GM18499 (cell line): Measurements from ENCODE around the gene COQ5.
"Not testable (repeated sequence)": the region's sequence is repeated elsewhere in the genome, so short reads cannot be mapped to it uniquely, and the experiment has no call there.

ENCODE experiments used
- ATAC-seq: cut with Tn5 transposase; IDR thresholded peaks from one replicate; pipeline ENCODE4 v1.9.1; 2021; ENCODE audit warnings: moderate number of reproducible peaks; ENCODE audit not compliant: insufficient read depth, unreplicated experiment

COQ5 gene

GRCh38 chr12:120528861-120529525 is at the start of gene COQ5:
Gene COQ5 (minus strand): TSS chr12:120529158. CDS start chr12:120529141, 17 bp downstream.
- ATAC-seq = no peak

GRCh38 chr12:120574106-120574505 is 45.1 kb upstream of the COQ5 start:
- no peak for ATAC-seq

DNA sequence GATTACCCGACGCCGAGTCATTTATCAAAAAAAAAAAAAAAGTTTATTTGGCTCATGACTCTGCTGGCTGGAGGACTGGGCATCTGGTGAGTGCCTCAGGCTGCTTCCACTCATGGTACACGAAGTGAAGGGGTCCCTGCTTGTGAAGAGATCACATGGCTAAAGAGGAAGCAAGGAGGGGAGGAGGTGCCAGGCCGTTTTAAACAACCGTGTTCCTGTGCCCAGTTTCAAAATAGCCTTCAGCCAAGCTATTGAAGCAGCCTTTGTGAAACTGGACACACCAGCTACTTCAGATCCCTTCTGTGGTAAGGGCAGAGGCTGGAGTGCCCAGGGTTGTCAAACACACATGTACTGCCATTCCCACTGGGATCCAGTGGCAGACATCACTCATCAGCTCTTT is 44.6 kb upstream of the COQ5 start:
- ATAC-seq = no peak

GRCh38 chr12:120571299-120571698 is 42.3 kb upstream of the COQ5 start:
- no peak for ATAC-seq

GRCh38 chr12:120563495-120563894 is 34.5 kb upstream of the COQ5 start:
- ATAC-seq = no peak

- no peak for ATAC-seq
Measured at GRCh38 chr12:120562906-120563305, 33.9 kb upstream of the COQ5 start.

DNA sequence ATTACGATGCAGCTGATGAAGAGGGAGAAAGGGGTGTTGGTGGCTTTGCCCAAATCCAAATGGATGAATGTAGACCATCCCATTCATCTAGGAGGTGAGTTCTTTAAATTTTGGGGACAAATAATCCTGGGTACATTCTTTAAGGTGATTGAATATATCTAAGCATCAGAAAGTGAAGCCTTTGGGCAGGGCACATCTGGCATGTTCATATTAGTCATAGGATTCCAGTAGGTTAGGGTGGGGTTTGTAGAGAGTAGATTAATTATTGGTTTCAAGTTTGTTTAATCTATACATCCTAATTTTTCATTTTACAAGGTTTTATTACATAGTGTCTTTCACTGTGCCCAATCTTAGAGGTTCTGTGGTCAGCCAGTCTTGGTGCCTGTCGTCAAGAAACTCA is 28.6 kb upstream of the COQ5 start:
- ATAC-seq = no peak

DNA sequence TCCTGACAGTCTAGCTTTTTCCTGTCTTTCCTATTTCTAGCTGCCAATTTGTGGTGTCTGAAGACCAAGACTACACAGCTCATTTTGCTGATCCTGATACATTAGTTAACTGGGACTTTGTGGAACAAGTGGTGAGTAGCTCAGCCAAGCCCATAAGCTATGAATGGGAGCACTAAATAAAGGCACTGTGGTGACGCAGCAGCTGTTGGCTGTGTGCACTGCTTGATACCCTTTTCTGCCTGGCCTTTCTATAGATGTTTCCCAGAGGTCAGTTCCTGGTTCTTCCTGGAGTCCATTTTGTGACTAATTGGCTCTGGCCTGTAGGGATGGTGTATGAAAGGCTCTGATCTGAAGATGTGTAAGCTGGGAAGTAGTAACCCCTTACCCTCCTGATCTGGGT is 25.7 kb upstream of the COQ5 start:
- ATAC-seq = no peak

DNA sequence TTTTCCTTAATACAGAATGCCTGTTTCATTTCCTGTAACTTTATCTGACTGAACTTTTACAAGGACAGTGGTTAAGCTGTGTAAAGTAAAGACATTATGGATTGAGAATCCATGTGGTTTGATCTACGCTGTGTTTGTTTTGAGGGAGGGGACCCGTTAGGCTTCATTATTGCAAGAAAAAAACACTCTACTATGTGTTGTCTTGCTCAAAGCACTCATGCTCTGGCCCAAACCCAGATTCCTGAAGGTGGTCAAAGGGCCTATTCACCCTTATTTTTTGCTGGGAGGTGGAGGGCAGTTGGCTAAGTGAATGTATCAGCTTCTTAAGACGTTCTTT is 17.1 kb upstream of the COQ5 start:
- no peak for ATAC-seq

DNA sequence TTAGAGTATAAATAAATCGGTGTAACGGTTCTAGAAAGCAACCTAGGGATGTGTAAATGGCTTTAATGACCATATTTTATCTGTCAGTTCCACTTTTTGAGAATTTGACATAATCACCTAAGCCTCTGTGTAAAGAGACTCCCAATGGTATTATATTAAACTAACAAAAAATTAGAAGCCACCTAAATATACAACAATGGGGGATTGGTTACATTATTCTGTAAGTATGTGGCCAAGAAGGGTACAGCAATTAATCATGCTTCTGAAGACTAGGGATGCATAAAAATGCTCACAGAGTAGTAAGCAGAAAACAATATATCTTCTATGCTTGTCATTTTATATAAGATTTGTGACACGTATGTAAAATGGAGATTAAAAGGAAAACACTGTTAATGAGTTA is 15.7 kb upstream of the COQ5 start:
- ATAC-seq = no peak

- ATAC-seq = no peak
Measured at GRCh38 chr12:120542166-120542565, 13.2 kb upstream of the COQ5 start.

- no peak for ATAC-seq
Measured at GRCh38 chr12:120540445-120540844, 11.5 kb upstream of the COQ5 start.

- ATAC-seq = no peak
Measured at GRCh38 chr12:120539303-120539702, 10.3 kb upstream of the COQ5 start.

- ATAC-seq = no peak
Measured at GRCh38 chr12:120538281-120539156, 9.6 kb upstream of the COQ5 start.

DNA sequence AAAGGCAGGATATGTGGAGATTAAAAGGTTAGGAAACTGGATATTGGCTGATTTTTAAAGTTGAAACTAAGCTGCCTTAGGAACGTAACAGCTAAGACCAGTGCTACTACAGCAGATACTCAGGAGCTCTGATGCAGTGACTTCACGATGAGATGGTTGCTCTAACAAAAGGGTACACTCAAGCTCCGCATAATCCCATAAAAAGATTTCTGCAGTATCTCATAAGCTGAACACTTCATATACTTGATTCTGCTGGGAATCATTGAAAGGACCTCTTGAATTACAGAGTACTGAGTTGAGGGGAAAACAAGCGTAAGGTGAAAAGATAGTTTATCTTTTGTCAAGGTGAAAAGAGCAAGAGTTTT is 8.9 kb upstream of the COQ5 start:
- no peak for ATAC-seq

- no peak for ATAC-seq
Measured at GRCh38 chr12:120536064-120536791, 7.3 kb upstream of the COQ5 start.

- no peak for ATAC-seq
Measured at GRCh38 chr12:120534703-120535655, 6.0 kb upstream of the COQ5 start.

DNA sequence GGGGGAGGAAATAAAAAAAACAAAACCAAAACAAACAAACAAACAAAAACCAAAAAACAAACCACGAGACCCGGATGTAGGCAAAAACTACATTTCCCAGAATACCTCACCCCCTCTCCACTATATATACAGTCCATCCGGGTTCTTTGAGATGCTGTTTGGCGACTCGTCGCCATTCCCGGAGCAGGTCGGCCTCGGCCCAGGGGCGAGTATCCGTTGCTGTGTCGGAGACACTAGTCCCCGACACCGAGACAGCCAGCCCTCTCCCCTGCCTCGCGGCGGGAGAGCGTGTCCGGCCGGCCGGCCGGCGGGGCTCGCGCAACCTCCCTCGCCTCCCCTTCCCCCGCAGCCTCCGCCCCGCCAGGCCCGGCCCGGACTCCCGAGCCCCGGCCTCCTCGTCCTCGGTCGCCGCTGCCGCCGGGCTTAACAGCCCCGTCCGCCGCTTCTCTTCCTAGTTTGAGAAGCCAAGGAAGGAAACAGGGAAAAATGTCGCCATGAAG is 5.3 kb upstream of the COQ5 start, which contains the start of gene RNF10:
TSS of gene RNF10 (plus strand) at position 154 of the 500 bp plus-strand sequence. CDS start 456 bp downstream, outside the sequence.
- no peak for ATAC-seq

DNA sequence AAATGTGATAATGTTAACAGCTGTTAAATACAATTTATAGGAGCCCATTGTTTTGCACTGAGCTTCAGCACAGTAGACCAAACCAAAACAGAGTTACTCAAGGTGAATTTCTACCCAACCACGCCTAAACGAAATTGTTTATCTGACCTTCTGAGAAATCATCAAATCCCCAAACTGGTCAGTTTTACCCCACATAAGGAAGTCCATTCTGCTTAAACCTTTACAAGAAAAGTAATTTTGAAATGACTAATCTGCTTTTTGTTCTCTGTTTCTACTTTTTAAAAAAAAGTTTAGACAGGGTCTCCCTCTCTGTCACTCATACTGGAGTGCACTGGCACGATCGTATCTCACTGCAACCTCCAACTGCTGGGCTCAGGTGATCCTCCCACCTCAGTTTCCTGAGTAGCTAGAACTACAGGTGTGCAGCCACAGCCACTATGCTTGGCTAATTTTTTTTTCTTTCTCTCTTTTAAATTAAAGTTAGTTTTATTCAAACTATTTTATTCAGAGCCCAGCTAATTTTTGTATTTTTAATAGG is 3.8 kb upstream of the COQ5 start:
- ATAC-seq = no peak

DNA sequence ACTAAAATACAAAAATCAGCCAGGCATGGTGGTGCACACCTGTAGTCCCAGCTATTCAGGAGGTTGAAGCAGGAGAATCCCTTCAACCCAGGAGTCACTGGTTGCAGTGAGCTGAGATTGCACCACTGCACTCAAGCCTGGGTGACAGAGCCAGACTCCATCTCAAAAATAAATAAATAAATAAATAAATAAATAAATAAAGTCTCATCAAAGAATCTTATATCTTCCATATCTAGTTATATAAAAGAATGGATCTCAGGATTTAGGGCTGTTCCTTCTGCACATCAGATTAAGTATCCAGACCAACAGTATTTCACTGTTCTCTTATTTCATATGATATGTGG is 1.4 kb upstream of the COQ5 start:
- not testable (repeated sequence) for ATAC-seq
